GM10847 (cell line): ENCODE data around the gene OR2H2.

Experiments
- POLR2A ChIP-seq: IDR thresholded peaks from 2 replicates; pipeline ENCODE4 v1.6.1; 2011; ENCODE audit not compliant: insufficient read length; ENCODE audit errors: extremely low read depth

Gene OR2H2

DNA sequence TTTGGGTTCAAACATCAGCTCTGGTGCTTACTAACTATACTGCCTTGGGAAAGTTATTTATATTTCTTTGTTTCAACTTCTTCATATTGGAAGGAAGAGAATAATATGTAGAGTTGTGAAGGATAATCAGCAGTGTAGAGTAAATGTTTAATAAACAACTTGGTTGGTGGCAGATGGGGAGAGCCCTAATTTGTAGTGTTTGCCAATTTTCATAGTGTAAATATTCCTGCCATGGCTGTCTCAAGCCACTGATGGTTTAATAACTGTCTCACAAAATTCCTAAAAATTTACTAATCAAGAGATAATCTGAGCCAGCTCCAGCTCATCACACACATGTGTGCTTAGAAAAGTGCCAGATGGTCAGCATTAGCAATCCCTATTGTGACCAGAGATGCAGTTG lies at the start of gene OR2H2:
TSS of gene OR2H2 (plus strand) at position 301 of the 400 bp plus-strand sequence. CDS start 2,824 bp downstream, outside the sequence.
- no peak for TF ChIP-seq POLR2A

DNA sequence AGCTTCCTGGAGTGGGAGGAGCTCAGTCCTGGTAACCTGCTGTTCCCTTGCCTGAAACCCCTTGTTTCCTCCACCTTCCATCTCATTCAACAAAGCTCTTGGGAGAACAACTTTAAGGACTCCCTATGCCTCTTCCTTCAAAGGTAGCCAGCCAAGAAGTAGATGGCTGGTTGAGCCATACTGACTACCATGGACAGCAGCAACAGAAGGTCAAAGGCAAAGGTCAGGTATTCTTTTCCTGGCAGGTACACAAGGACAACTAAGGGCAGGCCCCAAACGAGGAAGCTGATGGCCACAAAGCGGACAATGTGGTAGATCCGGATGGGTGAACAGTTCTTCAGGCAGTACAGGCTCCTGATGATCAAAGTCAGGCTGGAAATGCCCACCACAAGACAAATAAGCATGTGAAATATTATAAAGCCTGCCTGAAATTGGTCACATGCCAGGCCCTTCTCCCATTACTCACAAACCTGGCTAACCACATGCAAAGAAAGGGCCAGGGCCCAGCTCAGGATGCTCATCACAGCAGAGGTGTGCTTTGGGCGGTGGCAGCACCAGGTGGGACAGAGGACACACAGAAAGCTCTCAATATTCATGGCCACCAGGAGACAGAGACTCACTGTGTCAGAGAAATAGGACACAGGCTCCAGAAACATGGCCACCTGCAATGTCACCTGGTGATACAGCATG lies 47.1 kb upstream of the OR2H2 start:
- TF ChIP-seq POLR2A = no peak

GRCh38 chr6:29547573-29547972 lies 37.3 kb upstream of the OR2H2 start:
- no peak for TF ChIP-seq POLR2A

DNA sequence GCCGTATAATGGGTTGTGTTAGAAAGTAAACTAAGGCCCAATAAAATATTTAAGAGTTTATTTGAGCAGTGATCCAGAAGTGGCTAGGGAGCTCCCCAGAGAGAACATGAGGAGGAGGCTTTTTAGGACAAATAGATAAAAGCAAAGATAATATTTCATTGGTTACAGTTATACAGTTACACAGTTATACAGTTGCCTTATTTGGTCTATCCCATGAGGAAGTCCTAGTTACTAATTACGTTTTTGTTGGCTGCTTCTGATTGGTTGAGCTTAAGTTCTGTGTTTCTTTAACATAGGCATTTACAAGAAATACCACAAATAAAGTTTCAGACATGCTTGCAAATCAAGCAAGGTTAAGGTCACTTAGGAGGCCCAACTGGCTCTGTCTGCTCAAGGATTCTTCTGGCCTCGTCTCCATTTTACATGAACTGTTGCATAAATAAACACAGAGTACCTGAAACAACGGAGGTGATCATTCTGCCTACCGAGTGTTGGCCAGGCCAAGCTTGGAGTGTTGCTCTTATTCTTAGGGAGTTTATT lies 32.3 kb upstream of the OR2H2 start:
- no peak for TF ChIP-seq POLR2A

- TF ChIP-seq POLR2A = no peak
Measured at GRCh38 chr6:29553268-29554057, 31.5 kb upstream of the OR2H2 start.

GRCh38 chr6:29554764-29555163 lies 30.2 kb upstream of the OR2H2 start:
- TF ChIP-seq POLR2A = no peak

GRCh38 chr6:29557320-29557719 lies 27.6 kb upstream of the OR2H2 start:
- TF ChIP-seq POLR2A = no peak

DNA sequence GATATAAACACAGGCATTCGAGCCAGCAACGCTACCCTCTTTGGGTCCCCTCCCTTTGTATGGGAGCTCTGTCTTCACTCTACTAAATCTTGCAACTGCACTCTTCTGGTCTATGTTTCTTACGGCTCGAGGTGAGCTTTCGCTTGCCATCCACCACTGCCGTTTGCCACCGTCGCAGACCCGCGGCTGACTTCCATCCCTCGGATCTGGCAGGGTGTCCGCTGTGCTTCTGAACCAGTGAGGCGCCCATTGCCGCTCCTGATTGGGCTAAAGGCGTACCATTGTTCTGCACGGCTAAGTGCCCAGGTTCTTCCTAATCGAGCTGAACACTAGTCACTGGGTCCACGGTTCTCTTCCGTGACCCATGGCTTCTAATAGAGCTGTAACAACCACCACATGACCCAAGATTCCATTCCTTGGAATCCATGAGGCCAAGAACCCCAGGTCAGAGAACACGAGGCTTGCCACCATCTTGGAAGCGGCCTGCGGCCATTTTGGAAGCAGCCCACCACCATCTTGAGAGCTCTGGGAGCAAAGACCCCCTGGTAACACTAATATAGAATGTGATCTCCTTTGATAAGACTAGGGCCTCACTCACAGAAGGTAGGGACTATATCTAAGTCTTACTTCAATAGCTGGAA lies 26.4 kb upstream of the OR2H2 start:
- no peak for TF ChIP-seq POLR2A

DNA sequence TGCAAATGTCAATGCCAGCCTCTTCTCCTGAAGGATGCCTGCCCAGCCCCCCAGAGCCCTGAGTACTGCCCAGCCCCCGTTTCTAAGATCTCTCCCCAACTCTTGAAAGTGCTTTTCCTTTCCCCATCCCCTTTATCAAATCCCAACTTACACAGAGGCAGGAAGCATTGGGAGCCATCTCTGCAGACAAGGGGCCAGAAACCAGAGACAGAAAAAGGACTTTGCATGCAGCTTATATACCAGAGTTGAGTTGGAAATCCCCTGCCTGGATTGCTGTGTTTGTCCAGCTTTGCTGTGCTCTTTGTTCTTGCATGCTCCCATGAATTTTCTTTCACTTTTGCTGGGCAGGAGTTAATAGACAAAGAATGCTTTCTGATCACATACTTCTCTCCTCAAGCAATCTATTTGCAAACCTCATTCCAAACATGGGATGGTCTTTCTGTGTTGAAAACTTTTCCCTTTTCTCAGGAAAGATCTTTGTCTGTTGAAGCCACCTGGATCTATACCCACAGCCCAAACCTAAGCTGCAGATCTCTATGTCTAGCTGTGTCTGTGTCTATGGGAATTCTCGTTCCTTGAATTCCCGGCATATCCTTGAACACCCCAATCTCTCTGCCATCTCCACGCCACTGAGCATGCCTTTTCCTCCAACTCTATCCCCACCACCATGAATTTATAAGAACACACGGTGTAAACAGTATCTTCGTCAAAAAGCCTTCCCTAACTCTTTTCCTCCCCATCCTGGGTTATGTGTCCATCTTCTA lies 25.2 kb upstream of the OR2H2 start, which contains the start of gene UBD:
TSS of gene UBD (minus strand) at position 209 of the 764 bp plus-strand sequence. CDS start at position 178, 31 bp downstream.
- no peak for TF ChIP-seq POLR2A

GRCh38 chr6:29561091-29561490 lies 23.8 kb upstream of the OR2H2 start:
- TF ChIP-seq POLR2A = no peak

DNA sequence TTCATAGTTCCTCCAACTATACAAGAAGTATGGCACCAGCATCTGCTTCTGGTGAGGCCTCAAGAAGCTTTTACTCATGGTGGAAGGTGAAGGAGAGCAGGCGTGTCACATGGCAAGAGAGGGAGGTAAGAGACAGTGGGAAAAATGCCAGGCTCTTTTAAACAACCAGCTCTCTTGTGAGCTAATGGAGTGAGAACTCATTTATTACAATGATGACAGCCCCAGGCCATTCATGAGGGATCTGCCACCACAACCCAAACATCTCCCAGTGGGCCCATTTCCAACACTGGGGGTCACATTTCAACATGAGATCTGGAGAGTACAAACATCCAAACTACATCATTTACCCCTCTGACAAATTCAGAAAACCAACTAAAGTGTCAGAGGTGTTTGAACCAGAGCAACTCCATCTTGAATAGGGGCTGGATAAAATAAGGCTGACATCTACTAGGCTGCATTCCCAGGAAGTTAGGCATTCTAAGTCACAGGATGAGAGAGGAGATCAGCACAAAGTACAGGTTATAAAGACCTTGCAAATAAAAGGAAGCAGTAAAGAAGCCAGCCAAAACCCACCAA lies 23.2 kb upstream of the OR2H2 start:
- no peak for TF ChIP-seq POLR2A

GRCh38 chr6:29563435-29563965 lies 21.4 kb upstream of the OR2H2 start:
- no peak for TF ChIP-seq POLR2A

DNA sequence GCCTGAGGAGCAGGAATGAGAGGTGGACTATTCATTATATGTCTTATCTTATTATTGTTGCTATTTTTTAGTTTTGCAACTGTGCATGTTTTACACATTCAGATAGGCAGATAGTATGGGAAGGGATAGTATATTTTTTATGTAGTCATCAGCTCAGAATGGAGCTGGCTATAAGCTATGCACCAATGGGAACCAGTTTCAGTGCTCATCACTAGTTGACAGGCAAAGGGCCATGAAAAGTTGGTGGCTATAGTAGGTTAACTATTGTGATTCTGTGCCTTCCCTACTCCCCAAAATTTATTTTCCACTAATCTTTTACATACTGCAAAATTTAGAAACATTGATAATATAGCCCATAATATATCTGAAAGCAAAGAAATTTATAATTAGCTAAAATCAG lies 20.0 kb upstream of the OR2H2 start:
- no peak for TF ChIP-seq POLR2A

GRCh38 chr6:29566856-29567255 lies 18.1 kb upstream of the OR2H2 start:
- no peak for TF ChIP-seq POLR2A

DNA sequence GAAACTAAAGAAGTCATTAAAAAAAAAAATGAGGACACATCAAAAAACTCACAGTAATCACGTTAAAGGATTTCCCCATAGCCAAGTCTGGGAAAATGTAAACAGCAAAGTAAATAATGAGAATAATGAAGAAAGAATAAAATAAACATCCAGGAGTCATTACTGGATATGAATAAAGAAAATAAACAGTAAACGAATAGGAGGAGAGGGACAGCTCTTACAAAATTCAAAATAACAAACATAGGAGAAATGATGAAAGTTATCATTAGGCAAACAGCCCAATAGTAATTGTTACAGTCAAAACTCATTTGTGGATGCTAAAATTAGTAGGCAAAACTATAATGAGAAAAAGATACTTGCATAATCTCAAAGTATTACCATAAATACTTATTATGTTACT lies 17.4 kb upstream of the OR2H2 start:
- TF ChIP-seq POLR2A = no peak

GRCh38 chr6:29567991-29568390 lies 16.9 kb upstream of the OR2H2 start:
- no peak for TF ChIP-seq POLR2A
